Suprapubic skin (tissue), 4 donors: ENCODE data around the gene GNAS-AS1. TPM values are rescaled to one million over a fixed set of nuclear protein-coding genes. Genes with fewer than 3 reads are reported as not detected.
"Not testable (repeated sequence)": the region's sequence is repeated elsewhere in the genome, so short reads cannot be mapped to it uniquely, and the experiment has no call there.

Experiments used
- DNase-seq, 2 donors: peaks; one replicate each; pipeline ENCODE4 v3.0.0-alpha.2; 2019; ENCODE audit warnings: low spot score in 2 of 2
- H3K27ac ChIP-seq: fragments of 200-600 bp; sonication (generic); one replicate; pipeline ENCODE4 v1.5.1; 2019
- H3K27me3 ChIP-seq: fragments of 200-600 bp; sonication (generic); one replicate; pipeline ENCODE4 v1.5.1; 2019
- H3K36me3 ChIP-seq: fragments of 200-600 bp; sonication (generic); one replicate; pipeline ENCODE4 v1.5.1; 2019
- H3K4me1 ChIP-seq: fragments of 200-600 bp; sonication (generic); one replicate; pipeline ENCODE4 v1.5.1; 2019
- H3K4me3 ChIP-seq: fragments of 200-600 bp; sonication (generic); one replicate; pipeline ENCODE4 v1.5.1; 2019; ENCODE audit warnings: mild to moderate bottlenecking
- H3K9me3 ChIP-seq: fragments of 200-600 bp; sonication (generic); one replicate; pipeline ENCODE4 v1.5.1; 2019
- EP300 ChIP-seq: sonication (generic); formaldehyde crosslinking; IDR thresholded peaks from one replicate; pipeline ENCODE4 v1.6.1; 2017; ENCODE audit warnings: antibody characterized with exemption
- POLR2A ChIP-seq, 2 donors: fragments of 450-650 bp; IDR thresholded peaks; one replicate each; pipeline ENCODE4 v1.6.1; 2017; ENCODE audit warnings: antibody characterized with exemption in 2 of 2, mild to moderate bottlenecking in 2 of 2, moderate library complexity in 2 of 2
- POLR2AphosphoS5 ChIP-seq, 3 donors: sonication (generic); formaldehyde crosslinking; IDR thresholded peaks; one replicate each; pipeline ENCODE4 v1.6.1; 2017; ENCODE audit warnings: antibody characterized with exemption in 3 of 3
- WGBS: methylation state at CpG from one replicate; pipeline ENCODE4 v1.1.5; 2018; 5-methylcytosine and 5-hydroxymethylcytosine counted together
- total RNA-seq, 4 donors: library from RNA; depleted of rRNA; stranded (reverse); fragments of >200 nt; gene quantifications; one replicate each; pipeline ENCODE4 v1.1.0, GENCODE V29; 2016
- TF ChIP-seq, protein P1 (sequence below), 2 donors: fragments of 200-600 bp in 1 of 2; fragments of 450-650 bp in 1 of 2; sonication (generic) in 1 of 2; IDR thresholded peaks; one replicate each; pipeline ENCODE4 v1.5.1; 2016 to 2019; ENCODE audit warnings: antibody characterized with exemption in 2 of 2, mild to moderate bottlenecking in 1 of 2, moderate library complexity in 1 of 2

The GNAS-AS1 gene
- total RNA-seq, 4 donors from 2014 or later, result not detected

DNA sequence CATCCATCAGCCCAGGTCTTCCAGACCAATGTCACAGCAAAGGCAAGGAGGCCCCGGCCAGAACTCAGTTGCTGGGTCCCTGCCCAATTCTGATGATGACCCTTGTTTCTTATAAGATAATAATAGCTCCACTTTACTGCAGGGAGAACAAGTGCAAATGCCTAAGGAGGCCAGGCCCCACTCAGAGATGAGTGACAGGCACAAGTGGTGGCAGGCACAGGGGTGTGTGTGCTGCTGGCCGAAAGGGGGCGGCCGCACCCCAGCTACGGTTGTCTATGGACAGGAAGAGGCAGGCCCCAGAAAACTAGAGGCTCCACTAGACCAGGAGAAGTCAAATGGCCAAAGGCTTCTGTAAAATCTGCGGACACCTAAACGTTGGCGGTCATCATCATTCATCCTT lies 28.6 kb downstream of the GNAS-AS1 start:
- H3K27me3 ChIP-seq, result peaks cover 3% of the 10 kb centered on the region
- 90% methylated on average over 7 of the region's 8 CpGs for WGBS
- no peaks in the 10 kb centered on the region for H3K4me1 ChIP-seq
- no peak for DNase-seq
- H3K4me3 ChIP-seq, result no peak overlapping the region
- H3K9me3 ChIP-seq, result no peaks in the 10 kb centered on the region
- no peak overlapping the region for H3K27ac ChIP-seq
- TF ChIP-seq POLR2AphosphoS5 (IDR thresholded peaks at IDR 0.05), result no peak
- TF ChIP-seq EP300, result no peak
- TF ChIP-seq, protein P1, sequence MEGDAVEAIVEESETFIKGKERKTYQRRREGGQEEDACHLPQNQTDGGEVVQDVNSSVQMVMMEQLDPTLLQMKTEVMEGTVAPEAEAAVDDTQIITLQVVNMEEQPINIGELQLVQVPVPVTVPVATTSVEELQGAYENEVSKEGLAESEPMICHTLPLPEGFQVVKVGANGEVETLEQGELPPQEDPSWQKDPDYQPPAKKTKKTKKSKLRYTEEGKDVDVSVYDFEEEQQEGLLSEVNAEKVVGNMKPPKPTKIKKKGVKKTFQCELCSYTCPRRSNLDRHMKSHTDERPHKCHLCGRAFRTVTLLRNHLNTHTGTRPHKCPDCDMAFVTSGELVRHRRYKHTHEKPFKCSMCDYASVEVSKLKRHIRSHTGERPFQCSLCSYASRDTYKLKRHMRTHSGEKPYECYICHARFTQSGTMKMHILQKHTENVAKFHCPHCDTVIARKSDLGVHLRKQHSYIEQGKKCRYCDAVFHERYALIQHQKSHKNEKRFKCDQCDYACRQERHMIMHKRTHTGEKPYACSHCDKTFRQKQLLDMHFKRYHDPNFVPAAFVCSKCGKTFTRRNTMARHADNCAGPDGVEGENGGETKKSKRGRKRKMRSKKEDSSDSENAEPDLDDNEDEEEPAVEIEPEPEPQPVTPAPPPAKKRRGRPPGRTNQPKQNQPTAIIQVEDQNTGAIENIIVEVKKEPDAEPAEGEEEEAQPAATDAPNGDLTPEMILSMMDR (IDR thresholded peaks at IDR 0.05), result no peak
- TF ChIP-seq POLR2A (IDR thresholded peaks at IDR 0.05), result no peak
- H3K36me3 ChIP-seq, result no peaks in the 10 kb centered on the region

DNA sequence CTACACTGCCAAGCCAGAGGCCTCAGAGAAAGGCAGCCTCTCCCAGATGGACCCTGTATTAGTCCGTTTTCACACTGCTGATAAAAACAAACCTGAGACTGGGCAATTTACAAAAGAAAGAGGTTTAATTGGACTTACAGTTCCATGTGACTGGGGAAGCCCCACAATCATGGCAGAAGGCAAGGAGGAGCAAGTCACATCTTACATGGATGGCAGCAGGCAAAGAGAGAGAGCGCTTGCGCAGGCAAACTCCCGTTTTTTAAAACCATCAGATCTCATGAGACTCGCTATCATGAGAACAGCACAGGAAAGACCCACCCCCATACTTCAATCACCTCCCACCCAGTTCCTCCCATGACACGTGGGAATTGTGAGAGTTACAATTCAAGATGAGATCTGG lies 30.2 kb downstream of the GNAS-AS1 start:
- not testable (repeated sequence) for H3K9me3 ChIP-seq, H3K4me1 ChIP-seq, H3K4me3 ChIP-seq, DNase-seq, H3K36me3 ChIP-seq, H3K27me3 ChIP-seq, H3K27ac ChIP-seq
- WGBS, result 83% methylated on average over 6 of the region's 6 CpGs

DNA sequence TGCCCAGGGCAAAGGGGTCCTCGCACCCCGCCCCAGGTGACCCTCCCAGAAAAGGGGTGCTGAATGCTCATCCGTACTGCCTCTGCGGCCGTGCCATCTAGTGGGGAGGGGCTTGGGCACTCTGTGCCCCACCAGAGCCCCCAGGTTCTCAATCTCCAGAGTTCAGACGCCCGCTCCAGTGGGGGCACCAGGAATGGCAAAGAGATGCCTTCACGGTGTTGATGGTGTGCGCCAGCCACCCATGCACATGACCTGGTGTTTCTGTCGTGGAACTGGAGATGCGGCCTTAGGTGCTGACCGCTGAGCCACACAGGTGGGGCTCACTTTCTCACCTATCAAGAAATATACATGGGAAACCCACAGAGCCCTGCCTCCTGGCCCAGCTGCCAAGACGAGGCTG lies 30.8 kb downstream of the GNAS-AS1 start:
- no peaks in the 10 kb centered on the region for H3K9me3 ChIP-seq
- no peak for DNase-seq
- no peak overlapping the region for H3K4me3 ChIP-seq
- H3K4me1 ChIP-seq, result no peaks in the 10 kb centered on the region
- 91% methylated on average over 8 of the region's 13 CpGs for whole genome bisulfite sequencing
- no peak for TF ChIP-seq POLR2A (IDR thresholded peaks at IDR 0.05)
- peaks cover 3% of the 10 kb centered on the region for H3K27me3 ChIP-seq
- H3K36me3 ChIP-seq, result no peaks in the 10 kb centered on the region
- H3K27ac ChIP-seq, result no peak overlapping the region

DNA sequence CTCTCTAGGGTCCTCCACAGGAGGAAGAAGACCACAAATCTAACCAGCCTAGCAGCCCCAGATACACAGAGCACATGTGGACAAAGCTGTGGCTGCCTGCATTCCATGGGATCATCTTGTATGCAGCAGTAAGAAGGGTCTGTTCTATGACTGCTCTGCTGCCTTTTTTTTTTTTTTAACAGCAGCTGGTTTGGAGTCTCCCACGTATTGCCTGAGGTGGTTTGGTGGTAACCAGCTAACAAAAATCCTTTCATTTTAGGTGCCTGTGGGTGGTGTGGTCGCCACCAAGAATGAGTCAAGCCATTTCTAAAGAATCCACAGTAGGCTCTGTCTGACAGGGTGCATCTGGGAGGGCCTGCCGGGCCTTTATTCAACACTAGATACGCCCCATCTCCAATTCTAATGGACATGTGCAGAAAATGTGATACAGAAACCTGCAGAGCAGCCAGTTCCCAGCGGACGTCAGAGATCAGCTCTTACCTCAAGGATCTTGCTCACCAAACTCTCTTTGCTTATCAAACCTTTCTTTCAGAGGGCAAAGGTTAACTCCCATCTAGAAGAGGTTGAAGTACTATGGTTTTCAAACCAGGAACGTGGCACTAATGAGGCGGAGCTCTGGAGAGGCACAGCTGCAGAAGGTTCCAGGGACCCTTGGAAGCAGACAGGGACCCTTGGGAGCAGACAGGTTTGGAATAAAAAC lies 32.0 kb downstream of the GNAS-AS1 start:
- H3K27me3 ChIP-seq, result peaks cover 3% of the 10 kb centered on the region
- no peak overlapping the region for H3K4me3 ChIP-seq
- no peak for TF ChIP-seq EP300
- TF ChIP-seq, protein P1 (IDR thresholded peaks at IDR 0.05), result no peak
- no peak for TF ChIP-seq POLR2A (IDR thresholded peaks at IDR 0.05)
- no peak for TF ChIP-seq POLR2AphosphoS5 (IDR thresholded peaks at IDR 0.05)
- no peak for DNase-seq
- no peaks in the 10 kb centered on the region for H3K36me3 ChIP-seq
- H3K27ac ChIP-seq, result no peak overlapping the region
- no peaks in the 10 kb centered on the region for H3K9me3 ChIP-seq
- 50% methylated on average over 8 of the region's 8 CpGs for WGBS
- H3K4me1 ChIP-seq, result no peaks in the 10 kb centered on the region

DNA sequence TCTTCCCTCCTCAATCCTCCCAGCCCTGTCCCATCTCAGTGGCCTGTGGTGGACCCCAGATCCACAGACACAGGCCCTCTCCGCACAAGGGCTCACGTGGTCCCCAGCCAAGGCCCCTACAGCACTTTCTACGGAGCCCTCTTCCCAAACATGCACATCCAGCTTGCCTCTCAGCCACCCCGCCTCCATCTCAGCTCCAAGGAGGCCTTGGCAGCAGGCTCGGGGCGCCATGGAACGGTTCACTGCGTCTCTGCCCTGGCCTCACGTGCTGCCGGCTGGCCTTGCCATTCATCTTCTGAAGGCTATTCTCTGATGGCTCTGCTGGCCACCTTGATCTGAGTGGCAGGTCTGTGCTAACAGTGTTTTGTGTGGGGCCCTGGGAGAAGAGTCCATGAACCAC lies 33.0 kb downstream of the GNAS-AS1 start:
- no peak for DNase-seq
- no peaks in the 10 kb centered on the region for H3K9me3 ChIP-seq
- no peaks in the 10 kb centered on the region for H3K36me3 ChIP-seq
- 89% methylated on average over 10 of the region's 10 CpGs for WGBS
- H3K4me1 ChIP-seq, result no peaks in the 10 kb centered on the region
- no peak overlapping the region for H3K27ac ChIP-seq
- TF ChIP-seq POLR2AphosphoS5 (IDR thresholded peaks at IDR 0.05) (no peak), POLR2A (IDR thresholded peaks at IDR 0.05) (no peak), EP300 (no peak)
- TF ChIP-seq, protein P1 (IDR thresholded peaks at IDR 0.05), result no peak
- H3K27me3 ChIP-seq, result peaks cover 3% of the 10 kb centered on the region
- no peak overlapping the region for H3K4me3 ChIP-seq

DNA sequence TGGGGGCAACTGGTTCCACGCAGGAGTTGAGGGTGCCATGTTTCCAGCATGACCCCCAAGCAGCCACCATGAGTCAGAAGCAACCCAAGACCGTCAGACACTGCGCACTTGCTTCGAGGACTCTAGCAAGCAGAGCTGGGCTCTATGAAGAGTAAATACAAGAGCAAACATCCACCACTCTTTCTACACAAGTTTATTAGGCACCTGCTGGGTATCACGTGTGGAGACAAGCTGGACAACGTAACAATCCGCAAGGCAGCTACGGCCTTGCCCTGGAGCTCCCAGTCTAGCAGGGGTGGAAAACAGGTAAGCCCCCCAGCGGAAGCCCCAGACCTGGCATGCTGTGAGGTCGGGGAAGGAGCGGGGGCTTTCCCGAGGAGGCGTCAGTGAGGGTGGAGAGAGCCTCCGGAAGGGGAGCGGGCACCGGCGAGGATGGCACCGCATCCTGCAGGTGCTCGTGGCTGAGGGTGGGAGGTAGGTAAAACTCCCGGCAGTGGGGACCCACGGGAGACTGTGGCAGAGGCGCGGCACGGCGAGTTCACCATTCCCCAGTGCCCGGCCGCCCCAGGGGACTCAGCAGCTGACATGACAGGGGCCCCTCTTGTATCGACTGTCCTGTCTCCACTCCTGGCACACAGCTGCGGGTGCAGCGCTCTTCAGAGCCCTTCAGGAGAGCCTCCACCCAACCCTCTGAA lies 33.6 kb downstream of the GNAS-AS1 start:
- H3K4me1 ChIP-seq, result no peaks in the 10 kb centered on the region
- H3K27me3 ChIP-seq, result peaks cover 8% of the 10 kb centered on the region
- H3K4me3 ChIP-seq, result no peak overlapping the region
- no peak overlapping the region for H3K27ac ChIP-seq
- DNase-seq, result no peak
- no peaks in the 10 kb centered on the region for H3K9me3 ChIP-seq
- no peaks in the 10 kb centered on the region for H3K36me3 ChIP-seq
- no peak for TF ChIP-seq EP300
- TF ChIP-seq, protein P1 (IDR thresholded peaks at IDR 0.05), result no peak
- TF ChIP-seq POLR2AphosphoS5 (IDR thresholded peaks at IDR 0.05), result no peak
- no peak for TF ChIP-seq POLR2A (IDR thresholded peaks at IDR 0.05)
- whole genome bisulfite sequencing, result 89% methylated on average over 24 of the region's 30 CpGs
